BJ (cell line): ENCODE measurements around the gene RASSF4. TPM values are rescaled to one million over a fixed set of nuclear protein-coding genes. Genes with fewer than 3 reads are reported as not detected.

Experiments
- CTCF ChIA-PET: fragments of 350-600 bp; formaldehyde crosslinking; extraction: SDS; loops from one replicate; lab custom pipeline; 2021; ENCODE audit warnings: antibody characterized with exemption, inconsistent platforms; lab: Yijun Ruan, JAX
- POLR2A ChIA-PET: fragments of 300-600 bp; sonication (Branson Sonifier 250); formaldehyde crosslinking; extraction: SDS; loops from one replicate; lab custom pipeline; 2021; ENCODE audit warnings: antibody characterized with exemption; lab: Charles Lee
- DNase-seq: peaks from one replicate; pipeline ENCODE4 v3.0.0-alpha.2; 2011; ENCODE audit warnings: low read depth
- H3K27me3 ChIP-seq: 2 replicates; pipeline ENCODE4 v1.6.0; 2011; ENCODE audit warnings: low read length; ENCODE audit not compliant: control insufficient read depth, insufficient read depth
- H3K36me3 ChIP-seq: 2 replicates; pipeline ENCODE4 v1.5.1; 2011; ENCODE audit warnings: low read length; ENCODE audit not compliant: control insufficient read depth, insufficient read depth
- H3K4me3 ChIP-seq: 2 replicates; pipeline ENCODE4 v1.5.1; 2011; ENCODE audit warnings: low read depth, mild to moderate bottlenecking, control low read depth, low read length
- CTCF ChIP-seq: IDR thresholded peaks from 2 replicates; pipeline ENCODE4 v1.5.1; 2011; ENCODE audit warnings: low read depth, mild to moderate bottlenecking, control low read depth, inconsistent platforms, low read length, moderate library complexity; ENCODE audit not compliant: insufficient read depth
- polyA plus RNA-seq: library from polyadenylated mRNA; depleted of rRNA; stranded (reverse); fragments of >200 nt; gene quantifications from 2 replicates; pipeline ENCODE4 v1.2.3, GENCODE V29; 2011; rRNA removed

The RASSF4 gene
- polyA plus RNA-seq, 1 experiment: 3.9 TPM

- no peak for DNase-seq
- Histone ChIP-seq H3K36me3 (no peaks in the 10 kb centered on the region), H3K27me3 (0 out of 2 replicates have a peak, but pooled peaks cover 2% of the 10 kb centered on the region), H3K4me3 (no peak overlapping the region)
- POLR2A ChIA-PET: no interaction called here
- no peak for TF ChIP-seq CTCF
- CTCF ChIA-PET: no interaction called here
Measured at GRCh38 chr10:45034301-45034700, 74.7 kb downstream of the RASSF4 start.

GRCh38 chr10:45035673-45036072 lies 76.1 kb downstream of the RASSF4 start:
- H3K27me3 ChIP-seq: 0 out of 2 replicates have a peak, but pooled peaks cover 2% of the 10 kb centered on the region
- TF ChIP-seq CTCF: no peak
- ChIA-PET POLR2A (no interaction called here), CTCF (interaction anchor here (1.3 kb wide), 1 partner anchor 11 kb away, joined by 4 read pairs; no protein-coding TSS in a partner anchor)
- H3K4me3 ChIP-seq: no peak overlapping the region
- no peak for DNase-seq
- no peaks in the 10 kb centered on the region for H3K36me3 ChIP-seq

- CTCF ChIA-PET: interaction anchor here (0.9 to 1.7 kb wide), 3 partner anchors 14 to 108 kb away, joined by 3 to 5 read pairs (median 3); no protein-coding TSS in a partner anchor
- TF ChIP-seq CTCF: no peak
- H3K27me3 ChIP-seq: no peaks in the 10 kb centered on the region
- no peak overlapping the region for H3K4me3 ChIP-seq
- no peaks in the 10 kb centered on the region for H3K36me3 ChIP-seq
- no peak for DNase-seq
- POLR2A ChIA-PET: no interaction called here
Measured at GRCh38 chr10:45040921-45041542, 81.4 kb downstream of the RASSF4 start.

GRCh38 chr10:45044290-45044689 lies 84.7 kb downstream of the RASSF4 start:
- H3K4me3 ChIP-seq: no peak overlapping the region
- ChIA-PET POLR2A (no interaction called here), CTCF (no interaction called here)
- no peaks in the 10 kb centered on the region for H3K36me3 ChIP-seq
- no peak for TF ChIP-seq CTCF
- H3K27me3 ChIP-seq: no peaks in the 10 kb centered on the region
- DNase-seq: no peak

Other genes with a start within 250 kb of the RASSF4 start
- not detected in 2 replicates for gene TMEM72, start 48.5 kb upstream of the RASSF4 start, polyA plus RNA-seq
- 7.0 and 11.9 TPM in 2 replicates for gene DEPP1, start 19.0 kb downstream of the RASSF4 start, polyA plus RNA-seq
- 7.2 and 13.0 TPM in 2 replicates for gene ZNF22, start 41.1 kb downstream of the RASSF4 start, polyA plus RNA-seq